Adrenal gland (tissue), 5 donors: Measurements from ENCODE around the gene GRIN3B.

ENCODE experiments used
- POLR2A ChIP-seq, 2 donors: fragments of 450-650 bp; IDR thresholded peaks; one replicate each; pipeline ENCODE4 v1.6.1; 2017; ENCODE audit warnings: antibody characterized with exemption in 2 of 2, mild to moderate bottlenecking in 2 of 2, moderate library complexity in 1 of 2
- TF ChIP-seq, protein P1 (sequence below), 6 experiments: fragments of 450-650 bp in 4 of 6; fragments of 200-600 bp in 2 of 6; sonication (generic) in 1 of 6; IDR thresholded peaks; 1 replicate in 5 of 6; 2 replicates in 1 of 6; pipeline versions ENCODE4 v1.5.1 to v1.8.0; 2016 to 2021; ENCODE audit warnings: antibody characterized with exemption in 6 of 6, mild to moderate bottlenecking in 2 of 6, moderate library complexity in 1 of 6
- donor health status: DM: no; HTN: no; CAD: no.

GRCh38 chr19:1058112-1058511 lies 57.9 kb downstream of the GRIN3B start:
- TF ChIP-seq, protein P1, sequence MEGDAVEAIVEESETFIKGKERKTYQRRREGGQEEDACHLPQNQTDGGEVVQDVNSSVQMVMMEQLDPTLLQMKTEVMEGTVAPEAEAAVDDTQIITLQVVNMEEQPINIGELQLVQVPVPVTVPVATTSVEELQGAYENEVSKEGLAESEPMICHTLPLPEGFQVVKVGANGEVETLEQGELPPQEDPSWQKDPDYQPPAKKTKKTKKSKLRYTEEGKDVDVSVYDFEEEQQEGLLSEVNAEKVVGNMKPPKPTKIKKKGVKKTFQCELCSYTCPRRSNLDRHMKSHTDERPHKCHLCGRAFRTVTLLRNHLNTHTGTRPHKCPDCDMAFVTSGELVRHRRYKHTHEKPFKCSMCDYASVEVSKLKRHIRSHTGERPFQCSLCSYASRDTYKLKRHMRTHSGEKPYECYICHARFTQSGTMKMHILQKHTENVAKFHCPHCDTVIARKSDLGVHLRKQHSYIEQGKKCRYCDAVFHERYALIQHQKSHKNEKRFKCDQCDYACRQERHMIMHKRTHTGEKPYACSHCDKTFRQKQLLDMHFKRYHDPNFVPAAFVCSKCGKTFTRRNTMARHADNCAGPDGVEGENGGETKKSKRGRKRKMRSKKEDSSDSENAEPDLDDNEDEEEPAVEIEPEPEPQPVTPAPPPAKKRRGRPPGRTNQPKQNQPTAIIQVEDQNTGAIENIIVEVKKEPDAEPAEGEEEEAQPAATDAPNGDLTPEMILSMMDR (IDR thresholded peaks at IDR 0.05), result no peak
- TF ChIP-seq POLR2A (IDR thresholded peaks at IDR 0.05), result no peak
